DMS114 treated with DMSO at 0.1 percent for 48 hours (cell line): ENCODE results near the gene CYB5A.

ENCODE experiments used
- DNase-seq: peaks from one replicate; lab custom pipeline; 2025; ENCODE audit not compliant: unreplicated experiment; lab: John Stamatoyannopoulos, UW

CYB5A gene

DNA sequence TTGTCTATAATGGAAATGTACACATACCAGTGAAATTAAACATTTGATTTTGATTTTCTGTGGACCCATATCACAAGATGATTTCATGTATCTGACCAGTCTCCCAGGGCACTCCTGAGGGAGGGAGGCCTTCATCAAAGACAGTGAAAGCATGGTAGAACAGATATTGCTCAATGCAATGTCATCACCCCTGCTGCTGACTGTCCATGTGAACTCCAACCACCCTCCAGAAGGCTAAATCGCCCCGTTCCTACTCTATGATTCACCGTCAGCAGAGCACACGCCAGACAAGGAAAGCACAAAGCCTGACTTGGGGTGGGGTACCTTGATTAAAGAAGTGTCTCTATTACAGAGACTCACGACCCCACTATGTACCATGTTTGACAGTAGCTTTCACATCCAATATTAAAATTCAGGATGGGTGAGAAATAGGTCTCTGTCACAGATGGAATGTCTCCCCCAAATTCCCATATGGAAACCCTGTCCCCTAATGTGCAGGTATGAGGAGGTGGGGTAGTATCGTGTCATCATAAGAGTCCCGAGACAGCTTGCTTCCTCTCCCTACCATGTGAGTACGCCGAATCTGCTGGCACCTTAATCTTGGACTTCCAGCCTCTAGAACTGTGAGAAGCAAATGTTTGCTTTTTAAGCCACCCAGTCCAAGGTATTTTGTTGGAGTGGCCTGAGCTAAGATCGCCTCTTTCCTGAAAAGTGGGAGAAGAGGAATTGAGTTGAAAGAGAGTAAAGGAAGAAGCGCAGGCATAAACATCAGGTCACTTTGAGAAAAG is 42.4 kb downstream of the CYB5A start:
- no peak for DNase-seq

DNA sequence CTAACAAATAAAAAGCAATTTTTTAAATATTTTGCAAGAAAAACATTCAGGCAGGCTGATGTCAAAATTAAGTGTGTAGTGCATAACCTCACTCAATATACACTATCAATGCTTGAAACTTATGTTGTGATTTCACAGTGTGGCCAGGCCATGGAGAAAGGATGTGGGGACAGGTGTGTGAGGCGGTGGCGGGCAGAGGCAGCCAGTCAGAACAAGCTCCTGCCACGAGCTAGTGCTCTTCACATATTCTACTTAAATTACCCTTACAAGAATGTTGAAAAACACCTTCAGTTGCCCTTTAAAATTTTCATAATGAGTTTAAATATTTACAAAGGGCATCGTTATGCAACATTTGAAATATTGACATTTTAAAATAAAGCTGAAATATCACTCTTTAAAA is 43.2 kb downstream of the CYB5A start:
- no peak for DNase-seq

DNA sequence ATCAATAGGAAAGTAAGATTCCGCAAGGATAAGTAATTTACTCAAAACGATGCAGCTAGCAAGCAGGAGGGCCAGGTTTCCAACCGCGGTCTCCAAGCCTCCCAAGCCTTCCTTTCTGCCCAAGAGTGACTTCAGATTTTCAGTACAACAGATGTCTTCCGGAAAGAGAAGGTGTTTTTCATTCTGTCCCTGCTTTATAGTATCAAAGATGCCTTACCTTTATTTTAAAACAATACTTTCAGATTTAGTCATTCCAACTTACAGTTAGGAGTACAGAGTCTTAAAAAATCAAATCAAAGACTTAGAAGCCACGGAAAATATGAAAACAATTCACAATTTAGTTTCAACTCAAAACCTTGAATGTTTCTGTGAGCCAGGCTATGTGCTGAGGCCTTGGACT is 43.6 kb downstream of the CYB5A start:
- DNase-seq: no peak

DNA sequence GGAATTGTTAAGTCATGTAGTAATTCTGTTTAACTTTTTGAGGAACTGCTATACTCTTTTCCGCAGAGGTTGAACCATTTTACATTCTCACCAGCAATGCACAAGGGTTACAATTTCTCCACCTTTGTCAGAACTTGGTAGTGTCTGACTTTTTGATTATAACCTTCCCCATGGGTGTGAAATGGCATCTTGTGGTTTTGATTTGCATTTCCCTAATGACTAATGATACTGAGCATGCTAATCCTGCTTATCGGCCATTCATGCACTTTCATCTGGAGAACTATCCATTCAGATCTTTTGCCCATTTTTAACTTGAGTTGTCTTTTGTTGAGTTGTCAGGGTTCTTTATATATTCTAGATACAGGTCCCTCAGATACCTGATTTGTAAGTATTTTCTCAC is 47.2 kb downstream of the CYB5A start:
- DNase-seq: no peak

DNA sequence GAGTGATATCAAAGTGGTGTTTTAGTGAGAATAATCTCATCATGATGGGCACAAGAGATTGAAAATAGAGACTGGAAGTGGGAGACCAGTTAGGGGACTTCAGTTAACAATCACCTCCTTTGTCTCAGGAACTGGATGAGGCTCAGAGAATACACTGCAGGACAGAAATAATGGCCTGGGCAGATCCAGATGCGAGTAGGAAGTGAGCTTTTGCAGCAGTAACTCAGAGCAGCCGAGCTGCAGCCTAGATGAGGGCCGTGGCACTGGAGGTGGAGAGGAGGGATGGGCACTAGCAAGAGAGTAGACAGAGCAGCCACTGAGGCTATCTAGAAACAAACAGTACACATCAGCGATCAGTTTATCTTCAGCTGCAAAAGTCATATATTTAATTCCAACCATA is 48.6 kb downstream of the CYB5A start:
- DNase-seq: no peak

DNA sequence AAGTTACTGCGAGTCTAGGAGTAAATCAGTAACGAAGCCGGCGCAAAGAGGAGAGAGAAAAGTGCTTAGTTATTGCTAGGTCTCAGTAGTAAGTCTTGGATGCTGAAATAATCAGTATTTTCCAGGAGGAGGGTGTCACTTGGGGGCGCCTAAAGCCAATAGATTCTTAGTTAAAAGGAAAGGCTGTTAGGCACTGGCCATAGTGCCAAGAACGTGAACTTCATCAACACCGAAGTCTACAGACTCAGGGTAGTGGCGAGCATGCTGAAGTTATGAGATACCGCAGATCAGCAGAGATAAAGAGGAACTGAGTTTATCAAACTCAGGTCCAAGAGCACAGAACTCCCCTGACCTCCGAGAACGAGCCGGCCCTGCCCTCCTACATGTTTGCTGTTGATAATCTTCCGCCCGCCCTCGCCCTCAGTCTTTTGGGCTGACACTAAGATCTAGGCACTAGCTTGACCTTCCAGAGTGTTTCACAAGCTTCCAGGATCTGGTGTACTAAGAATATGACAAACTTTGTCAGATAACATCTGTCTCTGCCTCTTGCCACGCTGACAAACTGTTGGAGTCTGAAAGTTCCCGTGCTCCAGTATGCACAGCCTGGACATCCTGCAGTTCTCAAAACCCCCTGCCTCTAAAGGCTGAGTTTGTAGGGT is 49.2 kb downstream of the CYB5A start:
- DNase-seq: no peak

DNA sequence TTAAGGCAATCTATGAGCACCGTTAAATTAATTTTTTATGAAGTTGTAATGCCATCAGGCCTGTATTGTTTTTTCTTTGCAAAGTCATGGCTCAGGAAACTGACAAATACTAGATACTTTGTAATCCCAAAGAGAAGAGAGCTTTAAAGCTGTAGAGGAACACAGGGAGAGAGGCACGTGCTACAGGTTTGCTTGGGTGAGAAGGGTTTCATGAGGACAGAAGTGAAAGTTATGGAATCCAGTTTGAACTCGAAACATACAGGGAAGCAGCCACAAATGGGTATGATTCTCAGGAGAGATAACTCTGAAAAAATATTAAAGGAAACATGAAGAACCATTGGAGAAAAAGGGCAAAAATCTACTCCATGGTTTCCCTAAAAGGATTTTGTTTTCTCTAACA is 49.8 kb downstream of the CYB5A start:
- no peak for DNase-seq

DNA sequence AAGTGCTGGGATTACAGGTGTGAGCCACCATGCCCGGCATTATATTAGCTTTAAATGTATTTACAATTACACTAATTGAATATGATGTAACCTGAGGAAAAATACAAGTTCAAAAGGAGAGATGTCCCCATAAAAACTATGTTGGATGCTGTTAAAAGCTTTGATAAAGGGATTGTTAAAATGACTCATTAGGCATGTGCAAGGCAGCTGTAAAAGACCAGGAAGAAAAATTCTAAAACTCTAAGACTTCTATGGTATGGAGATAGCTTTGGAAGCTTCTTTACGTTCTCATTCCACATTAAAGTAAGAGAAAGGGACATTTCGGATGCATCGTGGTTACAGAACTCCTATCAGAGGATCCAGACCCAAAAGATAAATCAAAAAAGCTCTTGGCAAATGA is 50.3 kb downstream of the CYB5A start:
- no peak for DNase-seq

DNA sequence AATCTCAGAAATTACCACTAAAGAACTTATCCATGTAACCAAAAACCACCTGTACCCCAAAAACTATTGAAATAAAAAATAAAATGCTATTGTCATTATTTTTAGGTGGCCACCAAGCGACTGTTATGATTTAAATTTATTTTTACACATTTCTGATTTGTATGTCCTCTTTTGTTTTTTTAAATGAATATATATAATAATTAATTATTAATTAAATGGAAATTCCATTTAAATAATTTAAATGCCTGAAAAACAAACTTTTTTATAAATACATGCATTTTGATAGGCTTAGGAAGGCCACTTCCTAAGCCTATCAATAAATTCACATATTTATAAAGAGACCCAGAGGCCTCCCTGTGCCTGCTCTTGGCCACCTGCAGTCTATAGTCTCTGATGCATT is 52.2 kb downstream of the CYB5A start:
- DNase-seq: no peak

DNA sequence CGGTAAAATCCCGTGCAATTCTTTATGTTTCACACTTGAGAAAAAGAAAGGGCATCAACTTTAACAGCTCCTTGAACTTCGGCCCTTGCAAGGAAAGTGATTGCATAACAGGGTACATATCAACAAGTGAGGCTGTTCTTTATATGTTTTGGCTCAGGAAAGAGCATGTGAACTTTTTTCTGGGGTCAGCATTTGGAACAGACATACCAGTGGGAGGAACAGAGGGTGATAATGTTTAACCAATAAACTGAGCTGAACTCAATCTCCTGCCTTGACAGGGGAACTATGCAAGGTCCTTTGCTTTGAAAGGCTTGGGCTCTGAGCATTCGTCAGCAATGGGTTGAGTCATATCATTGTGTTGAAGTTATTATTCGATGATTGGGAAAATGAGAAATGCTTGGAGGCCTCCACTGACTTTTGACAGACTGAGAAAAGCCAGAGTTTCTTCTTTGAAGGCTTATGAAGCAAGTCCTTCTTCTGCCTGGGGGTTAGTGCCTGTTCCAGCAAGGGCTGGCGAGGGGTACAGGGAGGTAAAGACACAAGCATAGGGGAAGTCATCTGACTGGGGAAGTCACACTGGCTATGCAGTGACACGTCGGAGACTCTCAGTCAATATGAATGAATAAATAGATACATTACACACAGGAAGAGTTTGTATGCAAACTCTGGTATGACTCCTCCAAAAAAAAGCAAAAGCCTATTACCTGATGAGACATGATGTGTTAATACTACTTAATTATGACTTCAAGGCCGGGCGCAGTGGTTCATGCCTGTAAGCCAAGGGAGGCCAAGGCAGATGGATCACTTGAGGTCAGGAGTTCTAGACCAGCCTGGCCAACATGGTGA is 57.2 kb downstream of the CYB5A start:
- no peak for DNase-seq

DNA sequence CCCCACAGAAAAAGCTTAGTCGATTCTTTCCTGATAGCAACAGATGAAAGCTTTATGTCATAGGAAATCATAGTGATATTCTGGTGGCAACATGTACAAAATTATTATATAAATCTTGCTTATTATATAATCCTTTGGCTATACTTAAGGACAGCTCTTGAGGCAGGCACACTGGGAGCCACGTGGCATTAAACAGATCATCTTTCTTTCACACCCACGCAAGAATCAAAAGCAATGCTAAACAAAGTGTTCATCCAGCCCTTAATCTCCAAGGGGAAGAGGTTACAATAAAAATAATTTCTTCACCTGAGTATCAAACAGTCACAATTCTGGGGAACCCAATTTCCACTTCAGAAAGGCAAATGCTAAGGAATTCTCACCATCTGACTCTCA is 57.8 kb downstream of the CYB5A start:
- no peak for DNase-seq

DNA sequence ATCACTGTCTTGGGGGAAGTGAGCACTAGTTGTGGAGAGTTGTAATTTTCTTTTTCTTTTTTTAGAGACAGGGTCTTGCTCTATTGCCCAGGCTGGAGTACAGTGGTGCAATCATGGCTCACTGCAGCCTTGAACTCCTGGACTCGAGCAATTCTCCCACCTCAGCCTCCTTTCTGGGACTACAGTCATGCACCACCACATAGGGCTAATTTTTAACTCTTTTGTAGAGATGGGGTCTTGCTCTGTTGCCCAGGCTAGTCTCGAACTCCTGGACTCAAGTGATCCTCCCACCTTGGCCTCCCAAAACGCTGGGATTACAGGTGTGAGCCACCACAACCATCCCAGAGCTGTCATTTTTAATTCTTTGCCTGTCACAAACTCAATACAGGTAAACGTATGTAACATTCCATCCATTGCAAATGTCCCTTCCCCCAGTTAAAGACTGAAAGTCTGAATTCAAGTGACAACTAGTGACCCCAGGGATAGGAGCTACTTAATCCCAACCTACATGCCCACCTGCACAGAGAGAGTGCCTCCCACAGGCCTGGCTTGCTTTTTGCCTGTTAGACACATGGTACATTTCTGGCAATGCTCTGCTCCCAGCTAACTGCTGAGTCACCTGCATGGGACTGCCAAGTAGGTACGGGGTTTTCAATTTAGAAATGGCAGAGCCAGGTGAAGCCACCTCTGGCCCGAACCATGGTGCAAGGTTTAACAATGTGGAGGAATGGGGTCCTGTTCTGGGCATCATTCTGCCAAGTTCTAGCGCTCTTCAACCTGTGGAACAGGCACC is 60.6 kb downstream of the CYB5A start:
- no peak for DNase-seq

DNA sequence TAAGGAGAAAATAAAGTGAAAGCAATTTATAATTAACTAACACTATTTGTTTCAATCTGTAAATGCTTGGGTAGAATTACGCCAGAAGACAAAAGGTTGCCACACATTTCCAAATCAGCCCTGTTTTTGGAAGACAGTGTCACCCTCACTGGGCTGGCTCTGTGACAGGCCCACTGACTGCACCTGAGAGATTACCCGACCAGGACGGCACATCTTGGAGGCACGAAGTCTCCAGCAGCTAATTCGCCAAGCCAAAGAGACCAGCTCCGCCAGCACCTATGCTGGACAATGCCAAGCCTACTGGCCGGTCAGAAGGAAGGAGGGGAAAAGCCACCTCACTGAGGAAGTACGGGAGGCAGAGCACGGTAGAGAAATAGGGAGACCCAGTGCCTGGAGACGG is 61.9 kb downstream of the CYB5A start:
- DNase-seq: no peak

DNA sequence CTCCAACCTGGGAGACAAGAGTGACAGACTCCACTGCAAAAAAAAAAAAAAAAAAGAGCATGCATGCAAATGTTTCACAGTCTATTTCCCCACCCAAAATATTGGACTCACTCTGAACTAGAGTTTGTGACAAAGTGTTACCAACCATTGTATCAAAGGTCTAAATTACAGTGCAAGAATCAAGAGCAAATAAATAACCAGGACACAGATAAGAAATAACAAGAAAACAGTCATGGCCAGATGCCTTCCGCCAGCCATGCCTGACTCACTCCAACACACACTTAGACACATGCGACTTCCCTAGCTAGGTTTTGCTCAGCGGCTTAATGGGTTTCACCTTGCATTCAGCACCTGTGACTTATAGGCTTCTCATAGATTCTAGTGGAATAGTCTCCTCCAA is 62.8 kb downstream of the CYB5A start:
- DNase-seq: no peak

DNA sequence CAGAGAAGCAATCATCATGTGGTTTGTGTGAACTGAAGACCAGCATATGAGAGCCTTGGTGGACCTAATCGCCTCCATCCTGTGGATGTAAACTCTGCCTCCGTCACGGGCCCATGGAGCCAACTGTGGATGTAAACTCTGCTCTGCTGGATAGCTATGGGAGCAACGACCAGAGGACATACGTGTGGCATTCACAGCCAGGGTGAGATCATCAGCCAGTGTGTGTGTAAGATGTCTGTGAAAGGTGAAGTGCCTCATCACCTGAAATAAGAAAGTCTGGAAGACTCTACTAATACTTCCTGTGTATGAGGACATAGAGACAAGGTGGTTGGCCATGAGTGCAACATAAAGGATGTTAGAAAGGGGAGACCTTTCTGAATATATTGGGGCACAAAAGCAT is 63.5 kb downstream of the CYB5A start:
- no peak for DNase-seq

DNA sequence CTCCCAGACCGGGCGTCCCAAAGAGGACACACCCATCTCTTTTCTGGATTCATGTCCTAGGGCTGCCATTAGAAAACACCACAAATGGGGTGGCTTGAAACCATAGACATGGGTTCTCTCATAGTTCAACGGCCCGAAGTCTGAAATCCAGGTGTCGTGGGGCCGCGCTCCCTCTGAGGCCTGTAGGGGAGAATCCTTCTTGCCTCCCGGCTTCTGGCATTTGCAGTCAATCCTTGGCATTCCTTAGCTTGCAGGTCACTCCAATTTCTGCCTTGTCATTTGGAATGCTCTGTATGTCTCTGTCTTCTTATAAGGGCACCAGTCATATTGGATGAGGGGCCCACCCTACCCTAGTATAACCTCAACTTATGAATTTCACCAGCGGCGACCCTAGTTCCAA is 65.1 kb downstream of the CYB5A start:
- DNase-seq: no peak

DNA sequence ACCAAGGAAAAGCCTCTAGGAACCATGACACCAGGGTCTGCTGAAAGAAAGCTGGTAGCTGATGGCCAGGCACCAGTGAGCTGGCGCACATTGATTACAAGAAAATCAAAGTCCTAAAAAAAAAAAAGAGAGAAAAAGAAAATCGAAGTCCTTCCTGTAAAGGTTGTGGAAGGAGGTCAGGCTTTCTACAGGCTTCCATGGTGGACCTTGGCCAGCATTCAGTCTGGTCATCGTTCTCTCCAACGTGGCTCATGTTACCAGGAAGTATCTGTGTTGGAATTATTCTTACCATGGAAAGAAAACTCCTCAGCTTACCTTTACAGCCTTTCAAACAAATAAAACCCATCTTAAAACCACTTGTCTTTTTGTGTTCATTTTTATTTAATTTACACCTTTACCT is 65.6 kb downstream of the CYB5A start:
- DNase-seq: no peak

DNA sequence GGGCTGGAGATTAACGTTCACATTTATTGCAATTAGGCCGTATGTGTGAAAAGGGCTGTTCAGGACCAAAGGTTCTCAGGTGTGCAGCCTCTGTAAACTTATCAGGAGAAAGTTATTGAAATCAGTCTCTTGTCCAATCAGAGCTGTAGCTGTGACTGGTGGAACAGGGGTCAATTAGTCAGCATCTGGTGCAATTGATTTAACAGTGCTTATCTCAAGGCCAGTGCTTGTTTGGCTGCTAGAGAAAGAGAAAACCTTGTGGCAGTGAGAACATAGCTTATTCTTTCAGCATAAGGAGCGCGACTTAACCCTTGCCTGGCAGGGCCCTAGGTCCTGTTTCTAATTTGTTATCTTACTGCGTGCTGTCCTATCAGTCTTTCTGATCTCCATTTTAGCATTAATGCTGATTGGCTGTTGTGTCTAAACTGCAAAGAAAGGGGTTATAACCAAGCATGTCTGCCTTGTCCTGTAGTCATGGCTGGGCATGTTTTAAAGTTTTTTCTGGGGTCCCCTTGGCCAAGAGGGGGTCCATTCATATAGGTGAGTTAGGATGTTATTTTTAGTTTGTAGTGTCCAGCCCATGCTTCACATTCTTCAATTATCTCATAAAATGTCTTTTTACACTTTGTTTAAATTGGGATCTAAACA is 66.4 kb downstream of the CYB5A start:
- DNase-seq: no peak

DNA sequence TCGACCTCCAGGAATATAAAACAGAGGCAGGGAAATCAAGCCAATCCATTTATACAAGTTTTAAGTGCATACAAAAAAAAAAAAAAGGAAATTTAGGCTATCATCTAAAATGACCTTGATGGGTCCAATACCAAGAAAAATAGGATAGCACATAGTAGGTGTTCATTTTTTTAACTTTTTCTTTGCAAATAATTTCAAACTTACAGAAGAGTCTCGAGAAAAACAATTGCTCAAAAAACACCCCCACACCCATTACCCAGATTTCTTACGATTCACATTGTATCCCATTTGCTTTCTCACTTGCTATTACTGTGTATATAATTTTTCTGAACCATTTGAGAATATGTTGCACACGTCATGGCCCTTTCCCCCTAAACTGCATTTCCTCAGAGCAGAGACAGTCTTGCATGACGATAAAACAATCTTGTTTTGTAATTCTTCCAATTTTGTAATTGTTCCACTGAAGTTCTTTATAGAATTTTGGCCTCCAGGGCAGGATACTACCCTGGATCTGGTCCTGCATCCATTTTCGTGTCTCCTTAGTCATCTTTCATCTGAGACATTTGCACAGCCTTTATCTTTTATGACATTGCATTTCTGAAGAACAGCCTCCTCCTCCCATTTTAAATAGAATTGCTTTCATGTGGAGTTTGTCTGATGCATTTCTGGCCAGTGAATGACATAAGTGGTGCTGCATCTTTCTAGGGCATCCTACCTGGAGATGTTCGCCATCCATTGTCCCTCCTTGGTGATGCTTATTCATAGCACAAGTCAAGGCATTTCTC is 68.9 kb downstream of the CYB5A start:
- no peak for DNase-seq

DNA sequence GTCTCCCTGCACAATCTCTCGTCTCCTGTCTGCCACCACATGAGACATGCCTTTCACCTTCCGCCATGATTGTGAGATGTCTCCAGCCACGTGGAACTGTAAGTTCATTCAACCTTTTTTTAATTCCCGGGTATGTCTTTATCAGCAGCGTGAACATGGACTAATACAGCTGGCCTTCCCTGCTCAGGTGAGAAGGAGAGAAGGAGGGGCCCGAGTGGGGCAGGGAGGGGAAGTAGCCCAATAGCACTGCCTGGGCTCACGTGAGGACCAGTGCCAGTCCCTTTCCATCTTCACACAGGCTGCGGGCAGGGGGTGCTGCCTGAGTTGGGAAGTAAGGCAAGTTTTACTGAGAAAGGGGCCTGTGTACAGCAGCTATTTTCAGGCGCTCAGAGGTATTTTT is 70.7 kb downstream of the CYB5A start:
- DNase-seq: no peak
